Activated CD4-positive, alpha-beta T cell treated with anti-CD3 and anti-CD28 coated beads, Interleukin-2, amount 50 U/mL, for 48 hours (primary cell): Measurements from ENCODE around the gene PARVB.
A peak's percentile ranks its signal among the peaks of the same experiment; 100 is the strongest.
"Not testable (repeated sequence)": the region's sequence is repeated elsewhere in the genome, so short reads cannot be mapped to it uniquely, and the experiment has no call there.

Experiments used
- DNase-seq, 2 experiments: peaks; one replicate each; pipeline ENCODE4 v3.0.0-alpha.2; 2020

PARVB gene

DNA sequence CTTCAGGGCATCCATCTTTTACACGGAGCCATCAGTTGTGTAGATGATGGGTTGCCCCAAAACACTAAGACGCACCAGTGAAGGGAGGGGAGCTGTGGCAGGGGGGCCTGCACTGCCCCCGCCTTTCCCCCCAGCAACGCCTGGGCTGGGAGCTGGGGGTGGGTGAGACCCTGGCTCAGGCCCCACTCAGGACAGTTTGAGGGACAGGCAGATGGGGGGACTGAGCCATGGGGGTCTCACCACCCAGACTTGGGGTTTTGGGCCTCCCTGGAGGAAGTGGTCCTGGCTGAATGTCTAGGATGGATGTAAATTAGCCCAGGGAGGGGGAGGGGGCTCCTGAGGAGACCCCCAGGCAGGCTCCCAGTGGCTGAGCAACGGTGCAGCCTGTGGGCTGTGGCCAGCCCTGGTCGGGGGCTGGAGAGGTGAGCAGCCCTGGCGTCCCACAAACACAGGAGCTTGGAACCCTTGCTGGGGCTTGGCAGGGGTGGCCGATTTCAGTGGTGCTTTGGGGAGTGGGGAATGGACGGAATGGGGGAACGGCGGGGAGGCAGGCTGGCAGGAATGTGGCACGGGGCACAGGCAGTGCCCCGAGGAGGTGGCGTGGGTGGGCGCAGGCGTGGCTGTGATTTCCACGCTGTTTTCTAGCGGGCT, 6.1 kb downstream of the PARVB start:
- no peak for DNase-seq

DNA sequence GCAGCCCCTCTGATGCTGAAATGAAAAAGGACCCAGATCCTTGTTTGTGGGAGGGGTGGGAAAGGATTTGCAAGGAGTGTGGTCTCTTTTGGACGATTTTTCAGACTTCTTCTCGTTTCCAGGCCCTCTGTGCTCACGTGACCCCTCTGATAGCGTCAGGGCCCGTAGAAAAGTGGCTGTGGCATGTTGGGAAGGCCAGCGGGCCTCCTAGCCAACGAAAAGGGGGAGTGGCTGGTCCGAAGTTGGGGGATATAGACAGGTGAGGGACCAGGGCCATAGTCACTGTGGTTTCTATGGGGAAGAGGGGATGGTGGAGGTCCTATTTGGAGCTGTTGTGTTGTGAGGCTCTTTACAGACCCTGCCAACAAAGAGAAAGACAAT, 6.6 kb downstream of the PARVB start:
- DNase-seq = no peak

GRCh38 chr22:44031158-44031952, 7.3 kb downstream of the PARVB start:
- DNase-seq = peak in 1 of 2 experiments; percentile 25

- no peak for DNase-seq
These were observed 8.1 kb downstream of the PARVB start for GRCh38 chr22:44032126-44032730.

DNA sequence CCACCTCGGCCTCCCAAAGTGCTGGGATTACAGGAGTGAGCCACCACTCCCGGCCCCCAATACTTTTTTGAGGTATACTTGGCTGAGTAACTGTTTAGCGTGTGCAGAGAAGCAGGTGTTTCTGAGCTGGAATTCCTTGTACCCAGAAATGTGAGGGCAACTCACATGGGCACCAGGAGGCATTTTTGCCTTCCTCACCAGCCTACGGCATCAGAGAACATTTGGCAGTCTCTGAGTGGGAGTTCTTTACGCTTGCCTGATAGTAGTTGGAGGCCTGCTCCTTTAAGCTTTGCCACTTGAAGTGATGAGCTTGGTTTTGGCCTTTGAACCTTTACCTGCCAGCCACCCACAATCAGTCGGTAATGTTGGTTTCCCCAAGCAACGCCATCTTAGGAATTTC, 9.2 kb downstream of the PARVB start:
- no peak for DNase-seq

- DNase-seq = no peak
These were observed 9.6 kb downstream of the PARVB start for GRCh38 chr22:44033694-44034093.

DNA sequence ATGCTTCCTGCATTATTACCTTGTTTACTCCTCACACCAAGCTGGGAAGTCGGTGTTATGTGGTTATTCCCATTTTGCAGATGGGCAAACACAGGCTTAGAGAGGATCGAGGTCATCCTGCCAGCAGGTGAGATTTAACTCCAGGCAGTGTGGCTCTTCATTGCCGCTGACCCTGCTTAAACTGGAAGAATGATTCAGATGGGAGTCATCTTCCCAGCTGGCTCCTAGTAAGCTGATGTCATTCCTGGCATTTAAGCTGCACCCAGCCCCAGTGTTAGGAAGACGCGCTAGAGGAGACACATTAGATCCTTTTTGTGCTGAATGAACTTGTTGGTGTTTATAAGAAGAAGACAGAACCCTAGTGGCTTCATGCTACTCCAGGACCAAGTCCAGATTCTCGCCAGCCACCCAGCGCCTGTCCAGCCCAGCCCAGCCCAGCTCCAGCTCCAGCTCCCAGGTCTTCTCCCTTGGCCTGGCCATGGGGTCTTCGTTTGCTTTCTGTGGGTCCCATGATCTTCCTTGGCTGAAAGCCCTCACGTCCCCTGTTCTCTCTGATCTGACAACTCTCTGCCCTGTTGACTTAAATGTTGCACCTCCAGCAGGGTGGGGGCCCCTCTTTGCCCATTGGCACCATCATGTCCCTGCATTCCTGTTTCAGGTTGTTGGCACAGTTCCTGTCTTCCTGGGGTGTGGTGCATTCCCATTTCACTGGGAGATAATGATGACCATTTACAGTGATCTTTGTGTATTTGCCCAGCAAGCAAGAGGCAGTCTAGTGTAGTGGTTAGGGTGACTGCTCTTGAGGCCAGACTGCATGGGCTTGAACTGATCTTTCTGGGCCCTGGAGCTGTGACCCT, 13.6 kb downstream of the PARVB start:
- no peak for DNase-seq

DNA sequence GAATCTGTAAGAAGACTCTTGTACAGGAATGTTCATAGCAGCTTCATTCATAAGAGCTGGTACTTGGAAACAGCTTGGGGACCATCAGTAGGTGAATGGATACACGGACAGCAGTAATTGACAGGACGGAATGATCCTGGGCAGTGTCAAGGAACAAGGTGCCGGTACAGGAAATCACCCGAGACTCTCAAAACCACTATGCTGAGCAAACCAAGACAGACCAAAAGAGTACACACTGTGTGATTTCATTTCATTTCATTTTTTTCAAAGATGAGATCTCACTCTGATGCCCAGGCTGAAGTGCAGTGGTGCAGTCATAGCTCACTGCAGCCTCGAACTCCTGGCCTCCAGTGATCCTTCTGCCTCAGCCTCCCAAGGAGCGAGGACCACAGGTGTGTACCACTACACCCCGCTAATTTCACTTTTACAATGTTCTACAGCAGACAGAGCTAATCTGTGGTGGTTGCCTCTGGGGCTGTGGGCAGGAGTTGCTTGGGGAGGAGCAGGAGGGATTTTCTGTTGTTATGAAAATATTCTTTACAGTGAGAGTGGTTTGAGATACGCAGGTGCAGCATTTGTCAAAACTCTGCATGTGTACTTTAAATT, 15.6 kb downstream of the PARVB start:
- DNase-seq = no peak

DNA sequence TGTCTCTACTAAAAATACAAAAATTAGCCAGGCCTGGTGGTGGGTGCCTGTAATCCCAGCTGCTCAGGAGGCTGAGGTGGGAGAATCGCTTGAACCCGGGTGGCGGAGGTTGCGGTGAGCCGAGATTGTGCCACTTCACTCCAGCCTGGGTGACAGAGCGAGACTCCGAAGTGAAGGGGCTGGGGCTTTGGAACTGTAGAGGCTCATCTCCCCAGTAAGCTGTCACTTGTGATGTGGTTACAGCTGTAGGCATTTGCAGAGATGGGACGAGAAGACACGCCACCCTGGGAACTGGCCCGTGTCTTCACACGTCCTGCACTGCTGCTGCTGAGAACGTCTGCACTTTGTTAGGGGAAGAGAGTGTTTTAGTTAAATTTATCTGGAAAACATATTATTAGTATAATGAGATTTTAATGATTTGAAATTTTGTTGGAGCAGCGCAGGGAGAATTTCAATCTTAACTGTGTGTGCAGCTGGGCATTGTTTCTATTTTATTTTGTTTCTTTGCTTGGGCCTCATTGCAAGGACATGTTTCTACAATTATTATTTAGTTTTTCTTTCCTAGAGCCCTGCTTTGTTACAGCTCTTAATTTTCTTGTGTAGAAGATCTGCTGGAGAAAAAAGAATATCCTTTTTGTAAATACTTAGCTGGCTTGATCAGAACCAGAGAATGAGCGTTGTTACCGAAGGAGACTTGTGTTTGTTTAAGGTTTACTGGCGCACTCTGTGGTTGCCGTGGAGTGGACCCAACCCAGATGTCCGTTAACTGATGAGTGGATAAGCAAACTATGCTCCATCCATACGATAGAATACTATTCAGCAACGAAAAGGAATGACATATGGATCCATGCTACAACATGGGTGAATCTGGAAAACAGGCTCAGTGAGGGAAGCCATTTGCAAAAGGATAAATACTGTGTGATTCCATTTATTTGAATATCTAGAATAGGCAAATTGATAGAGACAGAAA, 18.4 kb downstream of the PARVB start:
- DNase-seq = no peak

DNA sequence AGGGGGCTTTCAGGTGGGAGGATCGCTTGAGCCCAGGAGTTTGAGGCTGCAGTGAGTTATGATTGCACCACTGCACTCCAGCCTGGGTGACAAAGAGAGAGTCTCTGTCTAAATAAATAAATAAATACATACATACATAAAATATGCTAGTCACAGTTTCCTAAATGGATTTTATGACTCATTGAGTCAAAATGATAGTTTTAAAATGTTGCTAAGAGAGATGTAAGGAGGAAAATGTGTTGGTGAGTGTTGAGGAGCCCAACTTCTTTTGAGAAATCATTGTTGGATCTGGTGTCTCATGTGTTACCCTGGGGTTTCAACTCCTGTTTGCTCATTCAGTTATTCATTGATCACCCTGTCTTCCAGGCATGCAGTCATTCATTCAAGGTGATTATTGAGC, 21.0 kb downstream of the PARVB start:
- DNase-seq = no peak

DNA sequence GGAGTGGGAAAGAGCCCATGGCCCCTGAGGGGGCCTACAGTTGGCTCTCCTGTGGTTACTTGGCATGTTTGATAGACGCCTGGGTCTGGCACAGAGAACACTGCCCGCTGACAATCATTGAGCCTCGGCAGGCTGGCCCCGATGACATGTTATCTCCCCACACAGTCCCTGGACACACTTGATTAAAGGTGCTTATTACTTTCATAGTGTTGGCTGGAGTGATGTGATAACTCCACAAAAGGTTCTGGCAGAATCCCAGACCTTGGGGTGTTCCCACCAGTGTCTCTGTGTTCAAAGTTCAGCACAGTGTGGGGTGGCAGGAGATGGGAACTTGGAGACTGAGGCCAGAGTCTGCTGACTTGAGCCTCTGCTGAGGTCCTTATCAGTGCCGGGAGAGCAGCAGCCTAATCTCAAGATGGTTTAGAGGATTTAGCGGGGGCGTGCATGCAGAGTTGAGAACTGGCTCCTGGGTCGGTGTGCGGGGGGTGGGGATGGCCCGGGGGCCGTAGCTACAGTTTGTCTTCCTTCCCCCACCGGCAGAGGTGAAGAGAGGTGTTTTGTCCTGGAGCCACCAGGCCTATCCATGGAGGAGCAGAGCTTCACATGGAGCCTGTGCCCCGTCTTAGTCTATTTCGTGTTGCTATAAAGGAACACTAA, 22.5 kb downstream of the PARVB start:
- no peak for DNase-seq

- DNase-seq = no peak
These were observed 23.8 kb downstream of the PARVB start for GRCh38 chr22:44047891-44048301.

DNA sequence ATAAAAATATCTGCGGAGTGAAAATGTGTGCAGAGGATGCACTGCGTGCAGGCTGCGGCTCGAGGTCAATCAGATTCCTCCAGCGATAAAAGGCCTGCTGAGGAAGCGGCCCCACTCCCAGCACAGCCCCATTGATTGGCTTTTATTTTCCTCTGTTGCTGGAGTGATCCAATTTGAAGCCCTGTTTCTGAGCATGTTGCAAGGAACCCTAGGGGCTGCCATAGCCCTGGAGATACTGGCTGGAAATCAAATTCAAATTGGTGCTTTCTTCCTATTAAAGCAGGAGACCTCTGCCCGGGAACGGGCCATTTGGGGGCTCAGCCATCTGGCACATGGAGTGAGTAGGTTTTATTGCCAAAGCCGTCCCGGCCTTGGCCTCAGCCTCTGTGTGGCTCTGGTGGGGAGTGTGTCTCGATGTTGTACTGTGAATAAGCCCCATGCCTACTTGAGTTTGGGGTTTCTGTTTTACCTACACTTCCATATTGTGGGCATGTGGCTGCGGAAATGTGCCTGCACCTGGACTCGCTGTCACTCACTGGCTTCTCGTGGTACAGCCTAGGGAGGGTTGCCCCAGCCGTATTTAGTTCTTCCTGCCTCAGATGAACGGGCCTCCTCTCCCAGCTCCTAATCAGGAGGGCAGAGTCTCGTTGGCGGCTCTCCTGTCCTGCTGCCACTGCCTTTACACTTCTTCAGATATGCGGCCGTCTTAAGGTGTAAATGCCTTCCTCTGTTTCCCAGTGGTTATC, 25.6 kb downstream of the PARVB start:
- DNase-seq = no peak

DNA sequence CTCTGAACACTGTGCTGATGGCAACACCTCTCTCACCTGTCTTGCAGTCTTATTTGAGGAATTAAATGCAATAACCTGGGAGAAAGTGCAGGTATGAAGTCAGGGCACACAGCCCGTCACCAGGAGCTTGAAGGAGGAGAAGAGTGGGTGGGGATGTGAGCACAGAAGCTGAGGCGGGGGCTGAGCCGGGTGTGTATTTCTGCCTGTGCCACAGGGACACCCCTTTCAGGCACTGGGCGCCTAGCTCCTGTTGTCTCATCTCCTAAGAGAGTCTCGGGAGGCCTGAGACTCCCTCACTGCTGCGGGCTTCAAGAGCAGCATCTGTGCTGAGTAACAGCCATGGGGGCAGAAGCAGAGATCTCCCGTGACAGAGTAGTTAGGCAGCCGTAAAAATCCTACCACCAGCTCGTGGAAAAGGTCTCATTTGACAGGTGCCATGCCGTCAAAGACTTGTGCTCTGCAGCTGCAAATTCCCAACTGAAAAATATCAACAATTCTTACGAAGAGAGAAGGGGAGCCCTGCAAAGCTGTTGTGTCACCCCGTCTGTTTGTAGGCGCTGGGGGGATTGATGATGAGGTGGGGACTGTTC, 26.8 kb downstream of the PARVB start:
- DNase-seq = no peak

- DNase-seq = no peak
These were observed 27.3 kb downstream of the PARVB start for GRCh38 chr22:44051358-44051757.

DNA sequence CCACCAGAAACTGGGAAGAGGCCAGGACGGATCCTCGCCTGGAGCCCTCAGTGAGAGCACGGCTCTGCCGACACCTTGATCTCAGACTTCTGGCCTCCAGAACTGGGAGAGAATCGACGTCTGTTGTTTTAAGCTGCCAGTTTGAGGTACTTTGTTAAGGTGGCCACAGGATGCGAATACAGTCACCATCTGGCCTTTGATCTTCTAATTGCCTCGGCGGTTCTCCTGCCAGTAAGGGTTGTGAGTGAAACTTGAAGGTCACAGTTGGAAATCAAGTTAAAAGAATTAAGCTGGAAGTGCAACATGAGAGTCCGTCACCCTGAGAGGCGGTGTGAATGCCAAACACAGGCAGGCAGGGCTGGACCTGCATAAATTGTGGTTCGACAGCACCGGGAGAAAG, 27.9 kb downstream of the PARVB start:
- DNase-seq = no peak

DNA sequence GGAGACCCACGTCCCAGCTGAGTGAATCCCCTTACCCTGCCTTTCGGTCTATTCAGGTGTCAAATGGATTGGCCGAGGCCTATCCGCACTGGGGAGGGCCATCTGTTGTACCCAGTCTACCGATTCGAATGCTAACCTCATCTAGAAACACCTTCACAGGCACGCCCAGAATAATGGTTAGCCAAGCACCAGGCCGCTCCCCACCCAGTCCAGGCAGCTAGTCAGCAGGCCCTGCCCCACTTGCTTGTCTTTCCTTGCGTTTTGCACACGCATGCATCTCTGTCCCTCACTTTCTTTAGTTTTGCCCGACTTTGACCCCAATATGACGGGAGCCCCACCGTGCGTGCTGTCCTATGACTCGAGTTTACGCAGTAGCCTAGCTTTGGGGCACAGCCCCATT, 31.7 kb downstream of the PARVB start:
- DNase-seq = no peak

DNA sequence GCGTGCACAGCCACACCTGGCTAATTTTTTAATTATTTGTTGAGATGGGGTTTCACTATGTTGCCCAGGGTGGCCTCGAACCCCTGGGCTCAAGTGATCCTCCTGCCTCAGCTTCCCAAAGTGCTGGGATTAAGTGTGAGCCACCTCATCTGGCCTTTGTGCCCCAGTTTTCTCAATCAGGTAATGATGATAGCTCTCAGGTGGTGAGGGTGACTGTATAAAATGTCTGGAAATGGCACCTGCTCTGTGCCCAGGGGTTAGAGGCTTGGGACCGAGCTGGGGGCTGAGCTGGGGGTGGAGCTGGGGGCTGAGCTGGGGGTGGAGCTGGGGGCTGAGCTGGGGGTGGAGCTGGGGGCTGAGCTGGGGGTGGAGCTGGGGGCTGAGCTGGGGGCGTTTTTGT, 32.5 kb downstream of the PARVB start:
- DNase-seq = not testable (repeated sequence)

DNA sequence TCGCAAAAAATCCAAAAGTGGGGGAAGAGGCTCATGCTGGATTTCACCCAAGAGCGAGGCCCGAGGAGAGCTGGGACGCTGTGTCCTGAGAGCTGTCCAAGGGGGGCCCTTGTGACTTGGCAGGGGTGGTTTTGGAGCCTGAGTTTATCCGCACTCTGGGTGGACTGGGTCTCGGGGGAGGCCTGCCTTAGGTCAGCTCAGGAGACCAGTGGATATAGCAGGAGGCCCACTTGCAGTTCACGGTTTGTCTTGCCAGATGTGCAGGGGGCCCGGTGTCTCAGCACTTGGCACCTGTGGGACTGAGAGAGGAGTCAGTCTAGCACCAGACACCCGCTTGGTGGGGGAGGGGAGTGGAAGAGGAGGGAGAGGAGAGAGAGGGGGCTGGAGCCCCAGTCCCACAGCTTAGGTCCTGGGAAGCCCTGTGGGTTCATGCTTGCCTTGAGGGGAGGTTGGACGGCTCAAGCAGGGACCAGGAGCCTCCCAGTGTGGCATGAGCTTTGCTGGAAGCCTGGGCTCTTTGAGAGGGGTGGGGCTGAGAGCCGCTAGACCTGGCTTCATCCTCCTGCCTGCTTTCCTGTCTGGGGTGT, 33.4 kb downstream of the PARVB start:
- no peak for DNase-seq
